HepG2 (cell line): Measurements from ENCODE around the gene CDK5RAP2. TPM values are rescaled to one million over a fixed set of nuclear protein-coding genes. Genes with fewer than 3 reads are reported as not detected.
A peak's percentile ranks its signal among the peaks of the same experiment; 100 is the strongest.

Experiments used
- AKAP8 ChIP-seq: sonication (generic); formaldehyde crosslinking; IDR thresholded peaks from 2 replicates; pipeline ENCODE4 v1.5.1; 2020; ENCODE audit warnings: mild to moderate bottlenecking, missing genetic modification reagents
- ARNT ChIP-seq: fragments of 450-650 bp; IDR thresholded peaks from 2 replicates; pipeline ENCODE4 v1.6.1; 2017
- EHMT2 ChIP-seq: fragments of 200-600 bp; sonication (generic); IDR thresholded peaks from 2 replicates; pipeline ENCODE4 v1.7.0; 2017; ENCODE audit warnings: antibody characterized with exemption, low read depth, low read length, borderline replicate concordance
- GTF2F1 ChIP-seq: fragments of 150-350 bp; IDR thresholded peaks from 2 replicates; pipeline ENCODE4 v1.6.1; 2014; ENCODE audit warnings: low read length
- KDM5B ChIP-seq: sonication (generic); formaldehyde crosslinking; IDR thresholded peaks from 2 replicates; pipeline ENCODE4 v1.4.0; 2020; ENCODE audit warnings: missing genetic modification reagents, mild to moderate bottlenecking, borderline replicate concordance
- NCOA1 ChIP-seq: sonication (generic); formaldehyde crosslinking; IDR thresholded peaks from 2 replicates; pipeline ENCODE4 v1.9.0; 2021; ENCODE audit warnings: missing genetic modification reagents
- NCOA5 ChIP-seq: sonication (generic); formaldehyde crosslinking; IDR thresholded peaks from 2 replicates; pipeline ENCODE4 v1.4.0; 2020; ENCODE audit warnings: missing genetic modification reagents
- NKX3-1 ChIP-seq: sonication (generic); formaldehyde crosslinking; IDR thresholded peaks from 2 replicates; pipeline ENCODE4 v1.5.0; 2020; ENCODE audit warnings: missing genetic modification reagents
- PAWR ChIP-seq: sonication (generic); formaldehyde crosslinking; IDR thresholded peaks from 2 replicates; pipeline ENCODE4 v1.4.0; 2020; ENCODE audit warnings: missing genetic modification reagents, mild to moderate bottlenecking, borderline replicate concordance
- PHF20 ChIP-seq: sonication (generic); formaldehyde crosslinking; IDR thresholded peaks from 2 replicates; pipeline ENCODE4 v1.5.0; 2020; ENCODE audit warnings: mild to moderate bottlenecking, missing genetic modification reagents
- SALL2 ChIP-seq: sonication (generic); formaldehyde crosslinking; IDR thresholded peaks from 2 replicates; pipeline ENCODE4 v1.8.1; 2023; ENCODE audit warnings: mild to moderate bottlenecking, missing genetic modification reagents, inconsistent platforms
- SNAPC2 ChIP-seq: sonication (generic); formaldehyde crosslinking; IDR thresholded peaks from 2 replicates; pipeline ENCODE4 v1.8.1; 2022; ENCODE audit warnings: mild to moderate bottlenecking, missing genetic modification reagents
- SRSF1 ChIP-seq: fragments of 200-400 bp; formaldehyde crosslinking; optimal IDR thresholded peaks from 2 replicates; pipeline ENCODE3; 2017; ENCODE audit warnings: mild to moderate bottlenecking, low read depth, low read length, moderate library complexity
- SRSF9 ChIP-seq: fragments of 200-400 bp; formaldehyde crosslinking; IDR thresholded peaks from 2 replicates; pipeline ENCODE4 v1.6.1; 2018; ENCODE audit warnings: borderline replicate concordance, mild to moderate bottlenecking, low read depth, low read length; ENCODE audit not compliant: insufficient read depth, poor library complexity, severe bottlenecking
- SSRP1 ChIP-seq: IDR thresholded peaks from 2 replicates; pipeline ENCODE4 v1.6.1; 2016; ENCODE audit warnings: control low read depth
- ZFP36L1 ChIP-seq: sonication (generic); formaldehyde crosslinking; IDR thresholded peaks from 2 replicates; pipeline ENCODE4 v1.8.0; 2022; ENCODE audit warnings: mild to moderate bottlenecking, missing genetic modification reagents, moderate library complexity
- ZFP82 ChIP-seq: sonication (generic); formaldehyde crosslinking; IDR thresholded peaks from 2 replicates; pipeline ENCODE4 v1.5.1; 2020; ENCODE audit warnings: mild to moderate bottlenecking, missing genetic modification reagents, borderline replicate concordance
- ZNF20 ChIP-seq: sonication (generic); formaldehyde crosslinking; IDR thresholded peaks from 2 replicates; pipeline ENCODE4 v1.4.0; 2020; ENCODE audit warnings: mild to moderate bottlenecking, moderate library complexity, missing genetic modification reagents
- ZNF264 ChIP-seq: sonication (generic); formaldehyde crosslinking; IDR thresholded peaks from 2 replicates; pipeline ENCODE4 v1.4.0; 2020; ENCODE audit warnings: missing genetic modification reagents
- ZNF619 ChIP-seq: sonication (generic); formaldehyde crosslinking; IDR thresholded peaks from 2 replicates; pipeline ENCODE4 v1.4.0; 2020; ENCODE audit warnings: mild to moderate bottlenecking, missing genetic modification reagents
- ZNF737 ChIP-seq: sonication (generic); formaldehyde crosslinking; IDR thresholded peaks from 2 replicates; pipeline ENCODE4 v1.5.0; 2020; ENCODE audit warnings: missing genetic modification reagents, mild to moderate bottlenecking, borderline replicate concordance
- polyA plus RNA-seq, 8 experiments: library from polyadenylated mRNA; depleted of rRNA in 3 of 8; stranded (reverse) in 7 of 8; unstranded in 1 of 8; fragments of >200 nt; fragmentation: Illumina TruSeq in 4 of 8; extraction: Trizol in 4 of 8; gene quantifications; 2 replicates each; pipeline versions ENCODE4 v1.2.1 to v1.2.3, GENCODE V29; 2011 to 2016; ENCODE audit warnings: low read depth in 4 of 8, missing spikeins in 1 of 8, mixed read lengths in 1 of 8; ENCODE audit not compliant: insufficient read depth in 1 of 8
- total RNA-seq, 5 experiments: library from RNA; depleted of rRNA; stranded (reverse); fragments of >200 nt; fragmentation: Illumina TruSeq; extraction: Trizol; gene quantifications; 2 replicates each; pipeline ENCODE4 v1.2.3, GENCODE V29; 2016; ENCODE audit warnings: low read depth in 1 of 5
- TF ChIP-seq, protein P1 (sequence below): sonication (generic); formaldehyde crosslinking; IDR thresholded peaks from 2 replicates; pipeline ENCODE4 v1.4.0; 2020; ENCODE audit warnings: missing genetic modification reagents
- TF ChIP-seq, protein P2 (sequence below): sonication (generic); formaldehyde crosslinking; IDR thresholded peaks from 2 replicates; pipeline ENCODE4 v1.9.0; 2021; ENCODE audit warnings: missing genetic modification reagents, mild to moderate bottlenecking, borderline replicate concordance
- TF ChIP-seq, protein P3 (sequence below): sonication (generic); formaldehyde crosslinking; IDR thresholded peaks from 2 replicates; pipeline ENCODE4 v1.8.1; 2023; ENCODE audit warnings: mild to moderate bottlenecking, missing genetic modification reagents, borderline replicate concordance
- TF ChIP-seq, protein P4 (sequence below): sonication (generic); formaldehyde crosslinking; IDR thresholded peaks from 2 replicates; pipeline ENCODE4 v1.8.0; 2022; ENCODE audit warnings: mild to moderate bottlenecking, missing genetic modification reagents
- TF ChIP-seq, protein P5 (sequence below): fragments of 450-650 bp; IDR thresholded peaks from 2 replicates; pipeline ENCODE4 v1.6.1; 2016

The CDK5RAP2 gene
- total and polyA plus RNA-seq, 2 of the 13 experiments (the other 11 are each of a cell fraction or from before 2014, with no cell fraction given): 31.8 to 42.2 TPM

DNA sequence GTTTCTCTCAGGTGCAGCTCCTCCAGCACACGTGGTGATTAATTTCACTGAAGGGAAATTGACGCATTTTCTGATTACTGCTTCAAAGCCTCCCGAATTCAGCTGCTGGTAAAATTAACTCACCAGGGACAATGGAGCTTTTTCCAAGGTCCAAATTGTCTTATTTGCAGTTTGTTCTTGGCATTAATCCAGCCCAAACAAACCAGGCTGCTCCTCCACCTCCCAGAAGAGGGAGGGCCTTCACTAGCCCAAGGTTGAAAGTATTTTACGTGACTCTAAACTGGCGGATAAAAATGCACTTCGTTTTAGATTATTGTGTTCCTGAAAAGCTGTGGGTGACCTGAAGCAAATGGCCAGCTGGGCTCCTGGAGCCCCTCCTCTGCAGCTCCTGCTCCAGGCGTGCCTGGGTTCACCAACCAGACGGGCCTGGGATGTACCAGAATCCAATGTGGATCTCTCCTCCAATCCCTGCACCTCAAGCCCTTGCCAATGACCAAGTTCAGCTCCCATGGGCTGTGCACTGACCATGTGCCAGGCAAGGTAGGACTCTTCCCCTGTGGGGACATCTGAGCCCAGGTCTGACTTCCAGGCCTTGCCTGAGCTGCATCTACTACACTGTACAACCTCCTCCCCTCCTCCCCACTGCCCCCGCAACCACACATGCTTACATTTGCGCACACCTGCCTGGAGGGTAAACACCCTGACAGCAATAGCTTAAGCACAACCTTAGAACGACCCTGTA lies 193.4 kb downstream of the CDK5RAP2 start (continued):
- TF ChIP-seq, protein P1, sequence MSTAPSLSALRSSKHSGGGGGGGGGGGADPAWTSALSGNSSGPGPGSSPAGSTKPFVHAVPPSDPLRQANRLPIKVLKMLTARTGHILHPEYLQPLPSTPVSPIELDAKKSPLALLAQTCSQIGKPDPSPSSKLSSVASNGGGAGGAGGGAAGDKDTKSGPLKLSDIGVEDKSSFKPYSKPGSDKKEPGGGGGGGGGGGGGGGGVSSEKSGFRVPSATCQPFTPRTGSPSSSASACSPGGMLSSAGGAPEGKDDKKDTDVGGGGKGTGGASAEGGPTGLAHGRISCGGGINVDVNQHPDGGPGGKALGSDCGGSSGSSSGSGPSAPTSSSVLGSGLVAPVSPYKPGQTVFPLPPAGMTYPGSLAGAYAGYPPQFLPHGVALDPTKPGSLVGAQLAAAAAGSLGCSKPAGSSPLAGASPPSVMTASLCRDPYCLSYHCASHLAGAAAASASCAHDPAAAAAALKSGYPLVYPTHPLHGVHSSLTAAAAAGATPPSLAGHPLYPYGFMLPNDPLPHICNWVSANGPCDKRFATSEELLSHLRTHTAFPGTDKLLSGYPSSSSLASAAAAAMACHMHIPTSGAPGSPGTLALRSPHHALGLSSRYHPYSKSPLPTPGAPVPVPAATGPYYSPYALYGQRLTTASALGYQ (CRISPR knock-in tag): peak; percentile 66; the same call in 1 of the 2 replicates
- no peak for TF ChIP-seq PAWR (CRISPR knock-in tag)
- TF ChIP-seq GTF2F1: no peak
- no peak for TF ChIP-seq ZFP82 (CRISPR knock-in tag)
- no peak for TF ChIP-seq SRSF9
- no peak for TF ChIP-seq SALL2
- no peak for TF ChIP-seq ZFP36L1
- no peak for TF ChIP-seq ZNF737 (CRISPR knock-in tag)
- TF ChIP-seq AKAP8 (CRISPR knock-in tag): no peak
- TF ChIP-seq, protein P2, sequence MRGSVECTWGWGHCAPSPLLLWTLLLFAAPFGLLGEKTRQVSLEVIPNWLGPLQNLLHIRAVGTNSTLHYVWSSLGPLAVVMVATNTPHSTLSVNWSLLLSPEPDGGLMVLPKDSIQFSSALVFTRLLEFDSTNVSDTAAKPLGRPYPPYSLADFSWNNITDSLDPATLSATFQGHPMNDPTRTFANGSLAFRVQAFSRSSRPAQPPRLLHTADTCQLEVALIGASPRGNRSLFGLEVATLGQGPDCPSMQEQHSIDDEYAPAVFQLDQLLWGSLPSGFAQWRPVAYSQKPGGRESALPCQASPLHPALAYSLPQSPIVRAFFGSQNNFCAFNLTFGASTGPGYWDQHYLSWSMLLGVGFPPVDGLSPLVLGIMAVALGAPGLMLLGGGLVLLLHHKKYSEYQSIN (CRISPR knock-in tag): no peak
- TF ChIP-seq PHF20: no peak
- TF ChIP-seq EHMT2: peak; percentile 8; the same call in 1 of the 2 replicates
- no peak for TF ChIP-seq ARNT
- no peak for TF ChIP-seq ZNF20 (CRISPR knock-in tag)
- TF ChIP-seq NKX3-1: 0 out of 2 replicates have a peak, but pooled peaks have one; percentile 72
- TF ChIP-seq ZNF619 (CRISPR knock-in tag): no peak
- no peak for TF ChIP-seq KDM5B (CRISPR knock-in tag)
- TF ChIP-seq, protein P3, sequence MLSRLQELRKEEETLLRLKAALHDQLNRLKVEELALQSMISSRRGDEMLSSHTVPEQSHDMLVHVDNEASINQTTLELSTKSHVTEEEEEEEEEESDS (CRISPR knock-in tag): no peak
- TF ChIP-seq, protein P4, sequence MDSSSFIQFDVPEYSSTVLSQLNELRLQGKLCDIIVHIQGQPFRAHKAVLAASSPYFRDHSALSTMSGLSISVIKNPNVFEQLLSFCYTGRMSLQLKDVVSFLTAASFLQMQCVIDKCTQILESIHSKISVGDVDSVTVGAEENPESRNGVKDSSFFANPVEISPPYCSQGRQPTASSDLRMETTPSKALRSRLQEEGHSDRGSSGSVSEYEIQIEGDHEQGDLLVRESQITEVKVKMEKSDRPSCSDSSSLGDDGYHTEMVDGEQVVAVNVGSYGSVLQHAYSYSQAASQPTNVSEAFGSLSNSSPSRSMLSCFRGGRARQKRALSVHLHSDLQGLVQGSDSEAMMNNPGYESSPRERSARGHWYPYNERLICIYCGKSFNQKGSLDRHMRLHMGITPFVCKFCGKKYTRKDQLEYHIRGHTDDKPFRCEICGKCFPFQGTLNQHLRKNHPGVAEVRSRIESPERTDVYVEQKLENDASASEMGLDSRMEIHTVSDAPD (CRISPR knock-in tag): no peak
- TF ChIP-seq NCOA5 (CRISPR knock-in tag): no peak
- no peak for TF ChIP-seq SNAPC2 (CRISPR knock-in tag)
- no peak for TF ChIP-seq SSRP1 (CRISPR knock-in tag)
- TF ChIP-seq, protein P5, sequence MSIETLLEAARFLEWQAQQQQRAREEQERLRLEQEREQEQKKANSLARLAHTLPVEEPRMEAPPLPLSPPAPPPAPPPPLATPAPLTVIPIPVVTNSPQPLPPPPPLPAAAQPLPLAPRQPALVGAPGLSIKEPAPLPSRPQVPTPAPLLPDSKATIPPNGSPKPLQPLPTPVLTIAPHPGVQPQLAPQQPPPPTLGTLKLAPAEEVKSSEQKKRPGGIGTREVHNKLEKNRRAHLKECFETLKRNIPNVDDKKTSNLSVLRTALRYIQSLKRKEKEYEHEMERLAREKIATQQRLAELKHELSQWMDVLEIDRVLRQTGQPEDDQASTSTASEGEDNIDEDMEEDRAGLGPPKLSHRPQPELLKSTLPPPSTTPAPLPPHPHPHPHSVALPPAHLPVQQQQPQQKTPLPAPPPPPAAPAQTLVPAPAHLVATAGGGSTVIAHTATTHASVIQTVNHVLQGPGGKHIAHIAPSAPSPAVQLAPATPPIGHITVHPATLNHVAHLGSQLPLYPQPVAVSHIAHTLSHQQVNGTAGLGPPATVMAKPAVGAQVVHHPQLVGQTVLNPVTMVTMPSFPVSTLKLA: no peak
- TF ChIP-seq ZNF264 (CRISPR knock-in tag): no peak
- TF ChIP-seq SRSF1: no peak
- TF ChIP-seq NCOA1 (CRISPR knock-in tag): 0 out of 2 replicates have a peak, but pooled peaks have one; percentile 29
